Upper lobe of left lung (tissue), 6 donors: ENCODE results near the gene GRIK2. TPM values are rescaled to one million over a fixed set of nuclear protein-coding genes. Genes with fewer than 3 reads are reported as not detected.

ENCODE experiments used
- ATAC-seq, 2 donors: fragments of 200-7000 bp; cut with Tn5 transposase; one replicate each; pipeline ENCODE4 v1.9.1; 2022; ENCODE audit warnings: mild to moderate bottlenecking in 2 of 2, moderate library complexity in 2 of 2; ENCODE audit not compliant: low FRiP score in 2 of 2
- DNase-seq, 2 donors: peaks; one replicate each; pipeline ENCODE4 v3.0.0-alpha.2; 2019 to 2020
- H3K27ac ChIP-seq, 4 donors: fragments of 200-600 bp; sonication (generic); one replicate each; pipeline ENCODE4 v1.5.1; 2016 to 2019
- H3K27me3 ChIP-seq, 4 donors: fragments of 200-600 bp; sonication (generic); one replicate each; pipeline ENCODE4 v1.5.1; 2017 to 2019
- H3K36me3 ChIP-seq, 4 donors: fragments of 200-600 bp; sonication (generic); one replicate each; pipeline ENCODE4 v1.5.1; 2016 to 2019
- H3K4me1 ChIP-seq, 4 donors: fragments of 200-600 bp; sonication (generic); one replicate each; pipeline ENCODE4 v1.5.1; 2018 to 2019
- H3K4me3 ChIP-seq, 4 donors: fragments of 200-600 bp; sonication (generic); one replicate each; pipeline ENCODE4 v1.5.1; 2017 to 2019; ENCODE audit warnings: mild to moderate bottlenecking in 2 of 4, moderate library complexity in 1 of 4
- H3K9me3 ChIP-seq, 4 donors: fragments of 200-600 bp; sonication (generic); one replicate each; pipeline ENCODE4 v1.5.1; 2018 to 2019
- EP300 ChIP-seq, 4 donors: sonication (generic); formaldehyde crosslinking; IDR thresholded peaks; one replicate each; pipeline ENCODE4 v1.5.1; 2017; ENCODE audit warnings: antibody characterized with exemption in 4 of 4, control low read depth in 2 of 4
- POLR2A ChIP-seq, 4 donors: fragments of 450-650 bp; IDR thresholded peaks; one replicate each; pipeline ENCODE4 v1.5.1; 2016 to 2017; ENCODE audit warnings: antibody characterized with exemption in 4 of 4, mild to moderate bottlenecking in 2 of 4
- POLR2AphosphoS5 ChIP-seq, 2 donors: sonication (generic); formaldehyde crosslinking; IDR thresholded peaks; one replicate each; pipeline ENCODE4 v1.5.1; 2017; ENCODE audit warnings: antibody characterized with exemption in 2 of 2
- WGBS, 2 donors: methylation state at CpG; one replicate each; pipeline ENCODE4 v1.1.5; 2017 to 2018; 5-methylcytosine and 5-hydroxymethylcytosine counted together
- total RNA-seq, 6 donors: library from RNA; depleted of rRNA in 4 of 6; stranded (reverse); fragments of >200 nt in 4 of 6; gene quantifications; one replicate each; pipeline versions ENCODE4 v1.1.0 to v1.2.1, GENCODE V29; 2016 to 2021
- TF ChIP-seq, protein P1 (sequence below), 6 experiments: fragments of 450-650 bp in 4 of 6; fragments of 200-600 bp in 2 of 6; sonication (generic) in 2 of 6; IDR thresholded peaks; one replicate each; pipeline ENCODE4 v1.5.1; 2016 to 2019; ENCODE audit warnings: antibody characterized with exemption in 6 of 6
- donor health status: DM: no; HTN: no; CAD: no; lungs with moderate emphysema.
- donor health status: DM: no; HTN: yes; CAD: no; lungs with severe emphysema.

GRIK2 gene
- total RNA-seq, 6 donors from 2014 or later, result 0.07 to 1.2 (median 0.50) TPM; not detected in 2

DNA sequence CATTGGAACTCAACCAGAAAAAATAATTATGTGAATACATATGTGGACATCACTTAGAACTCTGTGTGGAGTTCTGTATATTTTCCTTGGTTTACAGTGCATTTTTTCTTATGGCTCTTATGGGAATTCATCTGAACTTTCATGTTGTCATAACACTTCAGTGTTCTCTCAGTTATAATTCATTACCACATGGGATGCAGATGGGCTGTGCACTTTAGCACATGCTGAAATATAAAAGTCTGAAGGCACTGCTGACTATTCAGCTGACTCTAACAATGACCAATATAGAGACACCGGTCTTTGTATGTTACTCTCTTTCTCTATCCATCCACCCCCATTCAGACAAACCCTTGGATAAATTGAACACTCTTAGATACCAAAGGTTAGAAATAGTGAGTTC lies 29.3 kb downstream of the GRIK2 start:
- no peaks in the 10 kb centered on the region for H3K9me3 ChIP-seq
- no peak for DNase-seq
- no peaks in the 10 kb centered on the region for H3K27me3 ChIP-seq
- H3K4me1 ChIP-seq, result no peaks in the 10 kb centered on the region
- no peak overlapping the region for H3K4me3 ChIP-seq
- no peaks in the 10 kb centered on the region for H3K36me3 ChIP-seq
- TF ChIP-seq, protein P1, sequence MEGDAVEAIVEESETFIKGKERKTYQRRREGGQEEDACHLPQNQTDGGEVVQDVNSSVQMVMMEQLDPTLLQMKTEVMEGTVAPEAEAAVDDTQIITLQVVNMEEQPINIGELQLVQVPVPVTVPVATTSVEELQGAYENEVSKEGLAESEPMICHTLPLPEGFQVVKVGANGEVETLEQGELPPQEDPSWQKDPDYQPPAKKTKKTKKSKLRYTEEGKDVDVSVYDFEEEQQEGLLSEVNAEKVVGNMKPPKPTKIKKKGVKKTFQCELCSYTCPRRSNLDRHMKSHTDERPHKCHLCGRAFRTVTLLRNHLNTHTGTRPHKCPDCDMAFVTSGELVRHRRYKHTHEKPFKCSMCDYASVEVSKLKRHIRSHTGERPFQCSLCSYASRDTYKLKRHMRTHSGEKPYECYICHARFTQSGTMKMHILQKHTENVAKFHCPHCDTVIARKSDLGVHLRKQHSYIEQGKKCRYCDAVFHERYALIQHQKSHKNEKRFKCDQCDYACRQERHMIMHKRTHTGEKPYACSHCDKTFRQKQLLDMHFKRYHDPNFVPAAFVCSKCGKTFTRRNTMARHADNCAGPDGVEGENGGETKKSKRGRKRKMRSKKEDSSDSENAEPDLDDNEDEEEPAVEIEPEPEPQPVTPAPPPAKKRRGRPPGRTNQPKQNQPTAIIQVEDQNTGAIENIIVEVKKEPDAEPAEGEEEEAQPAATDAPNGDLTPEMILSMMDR (IDR thresholded peaks at IDR 0.05), result no peak
- TF ChIP-seq EP300 (IDR thresholded peaks at IDR 0.05) (no peak), POLR2A (IDR thresholded peaks at IDR 0.05) (no peak), POLR2AphosphoS5 (IDR thresholded peaks at IDR 0.05) (no peak)
- WGBS, 2 donors, result 82 to 96% methylated on average over 1 of the region's 1 CpG
- ATAC-seq, result no peak
- no peak overlapping the region for H3K27ac ChIP-seq

DNA sequence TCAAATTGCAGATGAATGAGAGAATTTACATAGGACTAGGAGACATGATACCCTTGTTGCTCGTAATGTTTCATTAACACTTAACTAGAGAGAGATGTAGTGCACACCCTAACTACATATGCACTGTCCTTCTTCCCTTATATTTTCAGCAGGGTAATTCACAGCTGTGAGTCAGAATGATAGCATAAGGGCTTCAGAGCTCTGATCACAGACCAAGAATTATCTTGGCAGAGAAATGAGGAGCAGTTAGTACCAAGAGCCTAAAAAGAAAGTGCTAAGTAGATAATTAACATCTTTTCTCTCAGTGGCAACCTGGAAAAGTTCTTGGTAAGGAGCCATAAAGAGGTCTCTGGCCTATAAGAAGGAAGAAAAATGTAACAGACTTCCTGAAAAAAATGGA lies 35.8 kb downstream of the GRIK2 start:
- Histone ChIP-seq H3K27me3 (no peaks in the 10 kb centered on the region), H3K36me3 (no peaks in the 10 kb centered on the region), H3K4me1 (no peaks in the 10 kb centered on the region), H3K9me3 (no peaks in the 10 kb centered on the region), H3K27ac (no peak overlapping the region), H3K4me3 (no peak overlapping the region)
- ATAC-seq, result no peak
- DNase-seq, result no peak
- TF ChIP-seq EP300 (IDR thresholded peaks at IDR 0.05) (no peak), POLR2A (IDR thresholded peaks at IDR 0.05) (no peak), POLR2AphosphoS5 (IDR thresholded peaks at IDR 0.05) (no peak)
- TF ChIP-seq, protein P1 (IDR thresholded peaks at IDR 0.05), result no peak
- 73 to 76% methylated on average over 1 of the region's 1 CpG for WGBS, 2 donors

DNA sequence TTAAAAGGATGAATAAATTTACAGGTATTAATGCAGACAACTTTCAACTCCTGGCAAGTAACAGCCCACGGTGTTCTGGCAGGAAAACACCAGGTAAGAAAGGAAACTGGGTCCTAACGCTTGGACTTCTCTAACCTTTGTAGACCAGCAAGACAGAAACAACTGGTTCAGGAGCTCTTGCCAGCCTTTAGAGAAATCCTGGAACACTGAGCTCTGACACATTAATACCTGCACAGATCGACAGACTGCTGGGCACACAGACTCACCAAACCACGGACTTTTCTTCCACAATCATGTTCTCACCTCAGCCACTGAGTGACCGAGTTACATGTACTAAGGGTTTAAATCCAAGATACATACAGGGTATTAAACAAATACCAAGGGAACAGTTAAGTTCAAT lies 36.3 kb downstream of the GRIK2 start:
- TF ChIP-seq POLR2A (IDR thresholded peaks at IDR 0.05) (no peak), POLR2AphosphoS5 (IDR thresholded peaks at IDR 0.05) (no peak), EP300 (IDR thresholded peaks at IDR 0.05) (no peak)
- TF ChIP-seq, protein P1 (IDR thresholded peaks at IDR 0.05), result no peak
- H3K4me1 ChIP-seq, result no peaks in the 10 kb centered on the region
- no peak overlapping the region for H3K4me3 ChIP-seq
- H3K27ac ChIP-seq, result no peak overlapping the region
- no peaks in the 10 kb centered on the region for H3K27me3 ChIP-seq
- WGBS, 2 donors, result 73 to 81% methylated on average over 5 of the region's 5 CpGs
- no peak for DNase-seq
- no peak for ATAC-seq
- H3K36me3 ChIP-seq, result no peaks in the 10 kb centered on the region
- no peaks in the 10 kb centered on the region for H3K9me3 ChIP-seq

DNA sequence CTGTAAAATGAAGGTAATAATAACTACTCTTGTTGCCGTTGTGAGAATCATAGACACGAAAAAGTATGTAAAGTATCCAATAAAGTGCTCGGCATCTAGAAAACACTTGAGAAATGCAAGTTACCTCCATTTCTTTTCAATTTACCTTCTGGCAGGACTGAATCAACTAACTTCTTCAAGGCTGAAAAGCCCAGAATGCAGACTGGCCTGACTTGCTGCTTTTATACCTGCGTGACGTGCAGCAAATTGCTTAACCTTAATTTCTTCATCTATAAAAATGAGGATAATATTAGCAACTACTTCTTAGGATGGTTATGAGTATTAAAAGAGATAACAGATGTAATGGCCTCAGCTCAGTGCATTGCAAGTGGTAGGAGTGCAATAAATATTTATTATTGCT lies 39.6 kb downstream of the GRIK2 start:
- Histone ChIP-seq H3K4me1 (no peaks in the 10 kb centered on the region), H3K36me3 (no peaks in the 10 kb centered on the region), H3K27me3 (no peaks in the 10 kb centered on the region), H3K9me3 (no peaks in the 10 kb centered on the region), H3K27ac (no peak overlapping the region), H3K4me3 (no peak overlapping the region)
- 66 to 84% methylated on average over 5 of the region's 5 CpGs for WGBS, 2 donors
- ATAC-seq, result no peak
- TF ChIP-seq POLR2AphosphoS5 (IDR thresholded peaks at IDR 0.05) (no peak), POLR2A (IDR thresholded peaks at IDR 0.05) (no peak), EP300 (IDR thresholded peaks at IDR 0.05) (no peak)
- TF ChIP-seq, protein P1 (IDR thresholded peaks at IDR 0.05), result no peak
- no peak for DNase-seq

DNA sequence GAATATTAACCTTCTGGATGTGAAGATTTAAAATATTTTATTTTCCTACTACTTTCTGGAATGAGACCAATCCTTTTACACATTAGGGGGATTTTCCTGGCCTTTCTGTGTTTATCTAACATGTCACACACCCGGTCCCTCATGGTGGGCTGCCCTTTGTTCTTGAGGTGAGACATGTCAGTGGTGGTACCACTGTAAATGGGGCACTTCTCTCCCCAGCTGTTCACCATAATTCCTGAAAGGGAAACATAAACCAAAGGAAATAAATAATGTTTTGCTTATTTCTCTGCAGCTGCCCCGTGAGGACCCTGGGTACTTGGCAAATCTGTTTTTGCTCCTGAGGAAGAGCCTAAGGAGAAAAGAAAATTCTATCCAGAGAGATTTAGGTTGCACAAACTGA lies 41.1 kb downstream of the GRIK2 start:
- no peak overlapping the region for H3K27ac ChIP-seq
- no peaks in the 10 kb centered on the region for H3K27me3 ChIP-seq
- ATAC-seq (no peak), DNase-seq (no peak)
- H3K9me3 ChIP-seq, result no peaks in the 10 kb centered on the region
- 24 to 31% methylated on average over 2 of the region's 2 CpGs for WGBS, 2 donors
- H3K4me3 ChIP-seq, result no peak overlapping the region
- TF ChIP-seq, protein P1 (IDR thresholded peaks at IDR 0.05), result no peak
- no peak for TF ChIP-seq EP300 (IDR thresholded peaks at IDR 0.05)
- TF ChIP-seq POLR2AphosphoS5 (IDR thresholded peaks at IDR 0.05), result no peak
- TF ChIP-seq POLR2A (IDR thresholded peaks at IDR 0.05), result no peak
- no peaks in the 10 kb centered on the region for H3K4me1 ChIP-seq
- H3K36me3 ChIP-seq, result no peaks in the 10 kb centered on the region
